SK-N-SH treated with all-trans-retinoic acid at 6 μM for 48 hours (cell line): ENCODE data around the gene PLD1.
"Not testable (repeated sequence)": the region's sequence is repeated elsewhere in the genome, so short reads cannot be mapped to it uniquely, and the experiment has no call there.

ENCODE experiments used
- ATAC-seq: fragments of 200-7000 bp; cut with Tn5 transposase; 3 replicates; pipeline ENCODE4 v1.9.1; 2020; ENCODE audit warnings: mild to moderate bottlenecking, moderate library complexity
- ARNTL ChIP-seq: fragments of 450-650 bp; formaldehyde crosslinking; IDR thresholded peaks from 2 replicates; pipeline ENCODE4 v1.5.0; 2020; ENCODE audit warnings: low read depth, mild to moderate bottlenecking, moderate library complexity, borderline replicate concordance
- BACH2 ChIP-seq: fragments of 250-450 bp; sonication (Bioruptor Pico); IDR thresholded peaks from 2 replicates; pipeline ENCODE4 v1.9.0; 2021; ENCODE audit warnings: mild to moderate bottlenecking, borderline replicate concordance
- CSDC2 ChIP-seq: fragments of 250-450 bp; sonication (Bioruptor Pico); IDR thresholded peaks from 2 replicates; pipeline ENCODE4 v1.5.0; 2020; ENCODE audit warnings: mild to moderate bottlenecking, moderate library complexity
- ESRRG ChIP-seq: fragments of 250-450 bp; sonication (Bioruptor Pico); IDR thresholded peaks from 2 replicates; pipeline ENCODE4 v1.6.1; 2021; ENCODE audit warnings: mild to moderate bottlenecking
- ISL1 ChIP-seq: fragments of 250-450 bp; sonication (Bioruptor Pico); IDR thresholded peaks from 2 replicates; pipeline ENCODE4 v2.1.2; 2022; ENCODE audit warnings: mild to moderate bottlenecking, moderate library complexity
- OSR1 ChIP-seq: fragments of 250-450 bp; sonication (Bioruptor Pico); IDR thresholded peaks from 2 replicates; pipeline ENCODE4 v1.8.0; 2022; ENCODE audit warnings: moderate library complexity, mild to moderate bottlenecking, inconsistent platforms
- PPARA ChIP-seq: fragments of 250-450 bp; sonication (Bioruptor Pico); IDR thresholded peaks from 2 replicates; pipeline ENCODE4 v1.5.0; 2020; ENCODE audit warnings: mild to moderate bottlenecking, borderline replicate concordance
- RARB ChIP-seq: fragments of 250-450 bp; sonication (Bioruptor Pico); IDR thresholded peaks from 2 replicates; pipeline ENCODE4 v1.8.0; 2021; ENCODE audit warnings: mild to moderate bottlenecking, moderate library complexity
- TCF4 ChIP-seq: fragments of 250-450 bp; sonication (Bioruptor Pico); IDR thresholded peaks from 2 replicates; pipeline ENCODE4 v1.8.0; 2021; ENCODE audit warnings: mild to moderate bottlenecking, moderate library complexity, borderline replicate concordance
- TOX ChIP-seq: fragments of 250-450 bp; sonication (Bioruptor Pico); IDR thresholded peaks from 2 replicates; pipeline ENCODE4 v1.8.0; 2021; ENCODE audit warnings: mild to moderate bottlenecking, moderate library complexity, borderline replicate concordance
- ZC3H10 ChIP-seq: fragments of 250-450 bp; sonication (Bioruptor Pico); IDR thresholded peaks from 2 replicates; pipeline ENCODE4 v1.5.1; 2021; ENCODE audit warnings: mild to moderate bottlenecking, moderate library complexity
- ZFP3 ChIP-seq: fragments of 250-450 bp; sonication (Bioruptor Pico); IDR thresholded peaks from 2 replicates; pipeline ENCODE4 v1.5.0; 2020; ENCODE audit warnings: mild to moderate bottlenecking, moderate library complexity
- ZFP30 ChIP-seq: fragments of 450-650 bp; formaldehyde crosslinking; IDR thresholded peaks from 2 replicates; pipeline ENCODE4 v1.5.0; 2022; ENCODE audit warnings: mild to moderate bottlenecking, moderate library complexity
- ZNF565 ChIP-seq: fragments of 450-650 bp; formaldehyde crosslinking; conservative IDR thresholded peaks from 2 replicates; pipeline ENCODE4 v1.5.0; 2020; ENCODE audit warnings: low read depth, mild to moderate bottlenecking, moderate library complexity
- ZNF70 ChIP-seq: fragments of 450-650 bp; formaldehyde crosslinking; IDR thresholded peaks from 2 replicates; pipeline ENCODE4 v1.5.0; 2020; ENCODE audit warnings: mild to moderate bottlenecking, moderate library complexity
- ZNF8 ChIP-seq: fragments of 450-650 bp; formaldehyde crosslinking; IDR thresholded peaks from 2 replicates; pipeline ENCODE4 v1.5.0; 2020; ENCODE audit warnings: mild to moderate bottlenecking, moderate library complexity
- TF ChIP-seq, protein P1 (sequence below): fragments of 250-450 bp; sonication (Bioruptor Pico); IDR thresholded peaks from 2 replicates; pipeline ENCODE4 v1.8.0; 2021; ENCODE audit warnings: low read depth, mild to moderate bottlenecking, moderate library complexity, borderline replicate concordance
- TF ChIP-seq, protein P2 (sequence below): fragments of 250-450 bp; sonication (Bioruptor Pico); IDR thresholded peaks from 2 replicates; pipeline ENCODE4 v1.5.0; 2020; ENCODE audit warnings: mild to moderate bottlenecking, moderate library complexity
- TF ChIP-seq, protein P3 (sequence below): fragments of 250-450 bp; sonication (Bioruptor Pico); IDR thresholded peaks from 2 replicates; pipeline ENCODE4 v1.5.1; 2021; ENCODE audit warnings: mild to moderate bottlenecking, moderate library complexity
- TF ChIP-seq, protein P4 (sequence below): fragments of 250-450 bp; sonication (Bioruptor Pico); IDR thresholded peaks from 2 replicates; pipeline ENCODE4 v1.5.1; 2020; ENCODE audit warnings: low read depth, mild to moderate bottlenecking, moderate library complexity

PLD1 gene, protein sequence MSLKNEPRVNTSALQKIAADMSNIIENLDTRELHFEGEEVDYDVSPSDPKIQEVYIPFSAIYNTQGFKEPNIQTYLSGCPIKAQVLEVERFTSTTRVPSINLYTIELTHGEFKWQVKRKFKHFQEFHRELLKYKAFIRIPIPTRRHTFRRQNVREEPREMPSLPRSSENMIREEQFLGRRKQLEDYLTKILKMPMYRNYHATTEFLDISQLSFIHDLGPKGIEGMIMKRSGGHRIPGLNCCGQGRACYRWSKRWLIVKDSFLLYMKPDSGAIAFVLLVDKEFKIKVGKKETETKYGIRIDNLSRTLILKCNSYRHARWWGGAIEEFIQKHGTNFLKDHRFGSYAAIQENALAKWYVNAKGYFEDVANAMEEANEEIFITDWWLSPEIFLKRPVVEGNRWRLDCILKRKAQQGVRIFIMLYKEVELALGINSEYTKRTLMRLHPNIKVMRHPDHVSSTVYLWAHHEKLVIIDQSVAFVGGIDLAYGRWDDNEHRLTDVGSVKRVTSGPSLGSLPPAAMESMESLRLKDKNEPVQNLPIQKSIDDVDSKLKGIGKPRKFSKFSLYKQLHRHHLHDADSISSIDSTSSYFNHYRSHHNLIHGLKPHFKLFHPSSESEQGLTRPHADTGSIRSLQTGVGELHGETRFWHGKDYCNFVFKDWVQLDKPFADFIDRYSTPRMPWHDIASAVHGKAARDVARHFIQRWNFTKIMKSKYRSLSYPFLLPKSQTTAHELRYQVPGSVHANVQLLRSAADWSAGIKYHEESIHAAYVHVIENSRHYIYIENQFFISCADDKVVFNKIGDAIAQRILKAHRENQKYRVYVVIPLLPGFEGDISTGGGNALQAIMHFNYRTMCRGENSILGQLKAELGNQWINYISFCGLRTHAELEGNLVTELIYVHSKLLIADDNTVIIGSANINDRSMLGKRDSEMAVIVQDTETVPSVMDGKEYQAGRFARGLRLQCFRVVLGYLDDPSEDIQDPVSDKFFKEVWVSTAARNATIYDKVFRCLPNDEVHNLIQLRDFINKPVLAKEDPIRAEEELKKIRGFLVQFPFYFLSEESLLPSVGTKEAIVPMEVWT

DNA sequence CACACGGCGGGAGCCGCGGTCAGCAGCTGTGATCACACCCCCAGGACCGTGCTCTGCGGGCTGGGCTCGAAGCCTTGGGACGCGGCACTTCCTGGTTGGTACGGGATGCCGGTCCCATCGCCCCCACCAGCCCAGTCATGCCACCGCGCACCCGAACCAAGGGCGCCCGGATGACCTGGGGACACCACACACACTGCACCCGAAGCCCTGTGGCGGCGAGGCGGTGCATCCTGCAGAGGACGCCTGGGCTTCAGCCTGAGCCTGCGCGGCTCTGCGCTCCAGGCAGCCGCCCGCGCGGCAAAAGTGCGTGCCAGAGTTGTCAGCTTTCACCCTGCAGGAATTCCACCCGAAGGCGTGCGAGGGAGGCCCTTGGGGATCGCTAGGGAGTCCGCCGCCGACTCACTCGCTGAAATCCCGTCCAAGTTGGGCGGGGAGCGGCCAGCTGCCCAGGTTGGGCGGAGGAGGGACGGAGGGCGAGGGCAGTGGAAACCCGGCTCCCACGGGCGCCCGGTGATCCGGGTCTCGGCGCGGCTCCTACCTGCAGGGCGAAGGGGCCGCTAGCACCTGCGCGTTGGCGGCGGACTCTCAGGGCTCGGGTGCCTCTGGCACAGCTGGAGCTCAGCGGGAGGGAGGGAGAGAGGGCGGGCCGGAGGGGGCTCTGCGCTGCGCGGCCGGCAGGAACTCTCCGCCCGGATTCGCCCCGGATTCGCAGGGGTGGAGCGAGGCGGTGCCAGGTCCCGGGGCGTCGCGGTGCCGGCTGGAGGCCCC lies at the start of gene PLD1:
Gene PLD1, minus strand, starts transcription at position 623 of the 768 bp plus-strand sequence. CDS start 72,432 bp downstream, outside the sequence.
- peak; percentile 83 for ATAC-seq
- TF ChIP-seq PPARA (CRISPR knock-in tag) (no peak), ZFP30 (CRISPR knock-in tag) (no peak), TOX (CRISPR knock-in tag) (no peak), TCF4 (CRISPR knock-in tag) (no peak), ZNF70 (no peak), ARNTL (no peak), ZNF565 (CRISPR knock-in tag) (no peak), ISL1 (no peak), ESRRG (CRISPR knock-in tag) (no peak), CSDC2 (CRISPR knock-in tag) (peak; percentile 72; the same call in 1 of the 2 replicates), RARB (CRISPR knock-in tag) (no peak), ZNF8 (peak; percentile 98)
- TF ChIP-seq, protein P1, sequence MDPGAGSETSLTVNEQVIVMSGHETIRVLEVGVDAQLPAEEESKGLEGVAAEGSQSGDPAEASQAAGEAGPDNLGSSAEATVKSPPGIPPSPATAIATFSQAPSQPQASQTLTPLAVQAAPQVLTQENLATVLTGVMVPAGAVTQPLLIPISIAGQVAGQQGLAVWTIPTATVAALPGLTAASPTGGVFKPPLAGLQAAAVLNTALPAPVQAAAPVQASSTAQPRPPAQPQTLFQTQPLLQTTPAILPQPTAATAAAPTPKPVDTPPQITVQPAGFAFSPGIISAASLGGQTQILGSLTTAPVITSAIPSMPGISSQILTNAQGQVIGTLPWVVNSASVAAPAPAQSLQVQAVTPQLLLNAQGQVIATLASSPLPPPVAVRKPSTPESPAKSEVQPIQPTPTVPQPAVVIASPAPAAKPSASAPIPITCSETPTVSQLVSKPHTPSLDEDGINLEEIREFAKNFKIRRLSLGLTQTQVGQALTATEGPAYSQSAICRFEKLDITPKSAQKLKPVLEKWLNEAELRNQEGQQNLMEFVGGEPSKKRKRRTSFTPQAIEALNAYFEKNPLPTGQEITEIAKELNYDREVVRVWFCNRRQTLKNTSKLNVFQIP (CRISPR knock-in tag), result no peak
- TF ChIP-seq, protein P2, sequence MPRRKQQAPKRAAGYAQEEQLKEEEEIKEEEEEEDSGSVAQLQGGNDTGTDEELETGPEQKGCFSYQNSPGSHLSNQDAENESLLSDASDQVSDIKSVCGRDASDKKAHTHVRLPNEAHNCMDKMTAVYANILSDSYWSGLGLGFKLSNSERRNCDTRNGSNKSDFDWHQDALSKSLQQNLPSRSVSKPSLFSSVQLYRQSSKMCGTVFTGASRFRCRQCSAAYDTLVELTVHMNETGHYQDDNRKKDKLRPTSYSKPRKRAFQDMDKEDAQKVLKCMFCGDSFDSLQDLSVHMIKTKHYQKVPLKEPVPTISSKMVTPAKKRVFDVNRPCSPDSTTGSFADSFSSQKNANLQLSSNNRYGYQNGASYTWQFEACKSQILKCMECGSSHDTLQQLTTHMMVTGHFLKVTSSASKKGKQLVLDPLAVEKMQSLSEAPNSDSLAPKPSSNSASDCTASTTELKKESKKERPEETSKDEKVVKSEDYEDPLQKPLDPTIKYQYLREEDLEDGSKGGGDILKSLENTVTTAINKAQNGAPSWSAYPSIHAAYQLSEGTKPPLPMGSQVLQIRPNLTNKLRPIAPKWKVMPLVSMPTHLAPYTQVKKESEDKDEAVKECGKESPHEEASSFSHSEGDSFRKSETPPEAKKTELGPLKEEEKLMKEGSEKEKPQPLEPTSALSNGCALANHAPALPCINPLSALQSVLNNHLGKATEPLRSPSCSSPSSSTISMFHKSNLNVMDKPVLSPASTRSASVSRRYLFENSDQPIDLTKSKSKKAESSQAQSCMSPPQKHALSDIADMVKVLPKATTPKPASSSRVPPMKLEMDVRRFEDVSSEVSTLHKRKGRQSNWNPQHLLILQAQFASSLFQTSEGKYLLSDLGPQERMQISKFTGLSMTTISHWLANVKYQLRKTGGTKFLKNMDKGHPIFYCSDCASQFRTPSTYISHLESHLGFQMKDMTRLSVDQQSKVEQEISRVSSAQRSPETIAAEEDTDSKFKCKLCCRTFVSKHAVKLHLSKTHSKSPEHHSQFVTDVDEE (CRISPR knock-in tag), result no peak; the same call in 1 of the 2 replicates
- TF ChIP-seq, protein P3, sequence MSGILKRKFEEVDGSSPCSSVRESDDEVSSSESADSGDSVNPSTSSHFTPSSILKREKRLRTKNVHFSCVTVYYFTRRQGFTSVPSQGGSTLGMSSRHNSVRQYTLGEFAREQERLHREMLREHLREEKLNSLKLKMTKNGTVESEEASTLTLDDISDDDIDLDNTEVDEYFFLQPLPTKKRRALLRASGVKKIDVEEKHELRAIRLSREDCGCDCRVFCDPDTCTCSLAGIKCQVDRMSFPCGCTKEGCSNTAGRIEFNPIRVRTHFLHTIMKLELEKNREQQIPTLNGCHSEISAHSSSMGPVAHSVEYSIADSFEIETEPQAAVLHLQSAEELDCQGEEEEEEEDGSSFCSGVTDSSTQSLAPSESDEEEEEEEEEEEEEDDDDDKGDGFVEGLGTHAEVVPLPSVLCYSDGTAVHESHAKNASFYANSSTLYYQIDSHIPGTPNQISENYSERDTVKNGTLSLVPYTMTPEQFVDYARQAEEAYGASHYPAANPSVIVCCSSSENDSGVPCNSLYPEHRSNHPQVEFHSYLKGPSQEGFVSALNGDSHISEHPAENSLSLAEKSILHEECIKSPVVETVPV (CRISPR knock-in tag), result no peak

DNA sequence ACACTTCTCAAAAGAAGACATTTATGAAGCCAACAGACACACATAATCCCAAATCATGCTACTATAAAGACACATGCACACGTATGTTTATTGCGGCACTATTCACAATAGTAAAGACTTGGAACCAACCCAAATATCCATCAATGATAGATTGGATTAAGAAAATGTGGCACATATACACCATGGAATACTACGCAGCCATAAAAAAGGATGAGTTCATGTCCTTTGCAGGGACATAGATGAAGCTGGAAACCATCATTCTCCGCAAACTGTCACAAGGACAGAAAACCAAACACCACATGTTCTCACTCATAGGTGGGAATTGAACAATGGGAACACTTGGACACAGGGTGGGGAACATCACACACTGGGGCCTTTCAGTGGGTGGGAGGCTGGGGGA lies 48.5 kb upstream of the PLD1 start:
- ATAC-seq, result not testable (repeated sequence)

DNA sequence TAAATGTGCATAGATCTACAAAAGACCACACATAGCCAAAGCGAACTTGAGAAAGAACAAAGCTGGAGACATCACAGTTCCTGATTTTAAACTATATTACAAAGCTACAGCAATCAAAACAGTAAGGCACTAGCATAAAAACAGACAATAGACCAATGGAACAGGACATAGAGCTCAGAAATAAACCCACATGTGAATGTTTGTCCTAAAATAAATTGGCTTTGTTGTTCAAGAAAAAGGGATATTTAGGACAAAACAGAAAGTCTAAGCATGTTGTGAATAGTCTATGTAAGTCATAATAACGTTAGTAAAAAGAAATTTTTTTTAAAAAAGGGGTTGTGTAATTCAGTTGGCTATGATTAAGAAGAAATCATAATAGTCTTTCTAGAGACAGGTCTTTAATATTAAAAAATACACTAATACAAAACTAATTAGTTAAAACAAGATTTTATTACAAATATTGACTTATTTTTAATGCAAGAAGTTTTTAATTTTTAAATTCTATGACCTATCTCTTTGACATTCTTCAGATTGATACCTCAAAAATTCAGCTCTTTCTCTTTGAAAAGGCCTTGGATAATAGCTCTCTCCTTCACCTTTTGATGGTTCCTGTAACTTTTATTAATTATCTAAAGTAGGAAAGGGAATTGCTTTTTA lies 44.5 kb upstream of the PLD1 start:
- ATAC-seq, result no peak
- TF ChIP-seq RARB (CRISPR knock-in tag) (no peak), ZC3H10 (no peak), ZNF70 (no peak), ARNTL (no peak), ZFP3 (no peak), TCF4 (CRISPR knock-in tag) (no peak), ISL1 (no peak), OSR1 (CRISPR knock-in tag) (no peak), BACH2 (CRISPR knock-in tag) (no peak), CSDC2 (CRISPR knock-in tag) (no peak), TOX (CRISPR knock-in tag) (no peak), ZFP30 (CRISPR knock-in tag) (no peak), ZNF8 (no peak)
- TF ChIP-seq, protein P1 (CRISPR knock-in tag), result no peak
- TF ChIP-seq, protein P2 (CRISPR knock-in tag), result no peak
- TF ChIP-seq, protein P4, sequence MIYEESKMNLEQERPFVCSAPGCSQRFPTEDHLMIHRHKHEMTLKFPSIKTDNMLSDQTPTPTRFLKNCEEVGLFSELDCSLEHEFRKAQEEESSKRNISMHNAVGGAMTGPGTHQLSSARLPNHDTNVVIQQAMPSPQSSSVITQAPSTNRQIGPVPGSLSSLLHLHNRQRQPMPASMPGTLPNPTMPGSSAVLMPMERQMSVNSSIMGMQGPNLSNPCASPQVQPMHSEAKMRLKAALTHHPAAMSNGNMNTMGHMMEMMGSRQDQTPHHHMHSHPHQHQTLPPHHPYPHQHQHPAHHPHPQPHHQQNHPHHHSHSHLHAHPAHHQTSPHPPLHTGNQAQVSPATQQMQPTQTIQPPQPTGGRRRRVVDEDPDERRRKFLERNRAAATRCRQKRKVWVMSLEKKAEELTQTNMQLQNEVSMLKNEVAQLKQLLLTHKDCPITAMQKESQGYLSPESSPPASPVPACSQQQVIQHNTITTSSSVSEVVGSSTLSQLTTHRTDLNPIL (CRISPR knock-in tag), result no peak
